ENCODE data around the gene NDUFV3. TPM values are rescaled to one million over a fixed set of nuclear protein-coding genes. Genes with fewer than 3 reads are reported as not detected.
A peak's percentile ranks its signal among the peaks of the same experiment; 100 is the strongest.

The NDUFV3 gene
- total and polyA plus RNA-seq, 2 experiments from 2014 or later = 51.5 to 71.2 TPM

GRCh38 chr21:42858185-42858847, 34.8 kb upstream of the NDUFV3 start:
- peaks cover 61% of the 10 kb centered on the region for H3F3A ChIP-seq (replicated peaks; ENCODE audit: low read depth)
- no peak overlapping the region for H3K4me3 ChIP-seq
- no peaks in the 10 kb centered on the region for H3K9me3 Mint-ChIP-seq
- H3K4me1 Mint-ChIP-seq = peaks cover 4% of the 10 kb centered on the region; the same call in 1 of the 3 replicates
- DNase-seq (ENCODE audit: low spot score) (no peak), ATAC-seq (no peak)
- no peaks in the 10 kb centered on the region for H3K27me3 ChIP-seq (ENCODE audit: insufficient read depth)
- peaks cover 59% of the 10 kb centered on the region for H3K79me2 ChIP-seq (replicated peaks; ENCODE audit: insufficient read depth)
- peaks cover 84% of the 10 kb centered on the region for H3K36me3 Mint-ChIP-seq (ENCODE audit: low read depth)
- peaks cover 17% of the 10 kb centered on the region for H3K27me3 Mint-ChIP-seq (ENCODE audit: insufficient read depth, low read depth, poor library complexity)
- H3K4me1 ChIP-seq (ENCODE audit: insufficient read depth) = no peaks in the 10 kb centered on the region
- peak overlapping the region; percentile 26; the same call in 1 of the 2 replicates for H3K27ac ChIP-seq (ENCODE audit: low read depth)
- H3K36me3 ChIP-seq (ENCODE audit: insufficient read depth) = peaks cover 53% of the 10 kb centered on the region
- no peak overlapping the region for H3K27ac Mint-ChIP-seq
- no peak overlapping the region for H2AFZ ChIP-seq
- no peak for TF ChIP-seq POLR2AphosphoS5 (IDR thresholded peaks at IDR 0.05; ENCODE audit: low read depth)
- TF ChIP-seq CTCF (conservative IDR thresholded peaks at IDR 0.05; ENCODE audit: low read depth in 2 of 2) = no peak
- TF ChIP-seq ZNF331 (CRISPR knock-in tag; IDR thresholded peaks at IDR 0.05; ENCODE audit: low read depth) = no peak
- TF ChIP-seq STAT1 (IDR thresholded peaks at IDR 0.05; ENCODE audit: unreplicated experiment) = no peak
- TF ChIP-seq EZH2 (IDR thresholded peaks at IDR 0.05; ENCODE audit: low read depth, unreplicated experiment) = no peak
- TF ChIP-seq CREB1 (CRISPR knock-in tag; IDR thresholded peaks at IDR 0.05; ENCODE audit: low read depth) = no peak
- TF ChIP-seq, protein P1, sequence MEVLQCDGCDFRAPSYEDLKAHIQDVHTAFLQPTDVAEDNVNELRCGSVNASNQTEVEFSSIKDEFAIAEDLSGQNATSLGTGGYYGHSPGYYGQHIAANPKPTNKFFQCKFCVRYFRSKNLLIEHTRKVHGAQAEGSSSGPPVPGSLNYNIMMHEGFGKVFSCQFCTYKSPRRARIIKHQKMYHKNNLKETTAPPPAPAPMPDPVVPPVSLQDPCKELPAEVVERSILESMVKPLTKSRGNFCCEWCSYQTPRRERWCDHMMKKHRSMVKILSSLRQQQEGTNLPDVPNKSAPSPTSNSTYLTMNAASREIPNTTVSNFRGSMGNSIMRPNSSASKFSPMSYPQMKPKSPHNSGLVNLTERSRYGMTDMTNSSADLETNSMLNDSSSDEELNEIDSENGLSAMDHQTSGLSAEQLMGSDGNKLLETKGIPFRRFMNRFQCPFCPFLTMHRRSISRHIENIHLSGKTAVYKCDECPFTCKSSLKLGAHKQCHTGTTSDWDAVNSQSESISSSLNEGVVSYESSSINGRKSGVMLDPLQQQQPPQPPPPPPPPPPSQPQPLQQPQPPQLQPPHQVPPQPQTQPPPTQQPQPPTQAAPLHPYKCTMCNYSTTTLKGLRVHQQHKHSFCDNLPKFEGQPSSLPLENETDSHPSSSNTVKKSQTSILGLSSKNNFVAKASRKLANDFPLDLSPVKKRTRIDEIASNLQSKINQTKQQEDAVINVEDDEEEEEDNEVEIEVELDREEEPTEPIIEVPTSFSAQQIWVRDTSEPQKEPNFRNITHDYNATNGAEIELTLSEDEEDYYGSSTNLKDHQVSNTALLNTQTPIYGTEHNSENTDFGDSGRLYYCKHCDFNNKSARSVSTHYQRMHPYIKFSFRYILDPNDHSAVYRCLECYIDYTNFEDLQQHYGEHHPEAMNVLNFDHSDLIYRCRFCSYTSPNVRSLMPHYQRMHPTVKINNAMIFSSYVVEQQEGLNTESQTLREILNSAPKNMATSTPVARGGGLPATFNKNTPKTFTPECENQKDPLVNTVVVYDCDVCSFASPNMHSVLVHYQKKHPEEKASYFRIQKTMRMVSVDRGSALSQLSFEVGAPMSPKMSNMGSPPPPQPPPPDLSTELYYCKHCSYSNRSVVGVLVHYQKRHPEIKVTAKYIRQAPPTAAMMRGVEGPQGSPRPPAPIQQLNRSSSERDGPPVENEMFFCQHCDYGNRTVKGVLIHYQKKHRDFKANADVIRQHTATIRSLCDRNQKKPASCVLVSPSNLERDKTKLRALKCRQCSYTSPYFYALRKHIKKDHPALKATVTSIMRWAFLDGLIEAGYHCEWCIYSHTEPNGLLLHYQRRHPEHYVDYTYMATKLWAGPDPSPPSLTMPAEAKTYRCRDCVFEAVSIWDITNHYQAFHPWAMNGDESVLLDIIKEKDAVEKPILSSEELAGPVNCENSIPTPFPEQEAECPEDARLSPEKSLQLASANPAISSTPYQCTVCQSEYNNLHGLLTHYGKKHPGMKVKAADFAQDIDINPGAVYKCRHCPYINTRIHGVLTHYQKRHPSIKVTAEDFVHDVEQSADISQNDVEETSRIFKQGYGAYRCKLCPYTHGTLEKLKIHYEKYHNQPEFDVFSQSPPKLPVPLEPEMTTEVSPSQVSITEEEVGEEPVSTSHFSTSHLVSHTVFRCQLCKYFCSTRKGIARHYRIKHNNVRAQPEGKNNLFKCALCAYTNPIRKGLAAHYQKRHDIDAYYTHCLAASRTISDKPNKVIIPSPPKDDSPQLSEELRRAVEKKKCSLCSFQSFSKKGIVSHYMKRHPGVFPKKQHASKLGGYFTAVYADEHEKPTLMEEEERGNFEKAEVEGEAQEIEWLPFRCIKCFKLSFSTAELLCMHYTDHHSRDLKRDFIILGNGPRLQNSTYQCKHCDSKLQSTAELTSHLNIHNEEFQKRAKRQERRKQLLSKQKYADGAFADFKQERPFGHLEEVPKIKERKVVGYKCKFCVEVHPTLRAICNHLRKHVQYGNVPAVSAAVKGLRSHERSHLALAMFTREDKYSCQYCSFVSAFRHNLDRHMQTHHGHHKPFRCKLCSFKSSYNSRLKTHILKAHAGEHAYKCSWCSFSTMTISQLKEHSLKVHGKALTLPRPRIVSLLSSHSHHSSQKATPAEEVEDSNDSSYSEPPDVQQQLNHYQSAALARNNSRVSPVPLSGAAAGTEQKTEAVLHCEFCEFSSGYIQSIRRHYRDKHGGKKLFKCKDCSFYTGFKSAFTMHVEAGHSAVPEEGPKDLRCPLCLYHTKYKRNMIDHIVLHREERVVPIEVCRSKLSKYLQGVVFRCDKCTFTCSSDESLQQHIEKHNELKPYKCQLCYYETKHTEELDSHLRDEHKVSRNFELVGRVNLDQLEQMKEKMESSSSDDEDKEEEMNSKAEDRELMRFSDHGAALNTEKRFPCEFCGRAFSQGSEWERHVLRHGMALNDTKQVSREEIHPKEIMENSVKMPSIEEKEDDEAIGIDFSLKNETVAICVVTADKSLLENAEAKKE (CRISPR knock-in tag; IDR thresholded peaks at IDR 0.05) = no peak
- TF ChIP-seq NANOG (IDR thresholded peaks at IDR 0.05; ENCODE audit: borderline replicate concordance) = no peak
- TF ChIP-seq, protein P2, sequence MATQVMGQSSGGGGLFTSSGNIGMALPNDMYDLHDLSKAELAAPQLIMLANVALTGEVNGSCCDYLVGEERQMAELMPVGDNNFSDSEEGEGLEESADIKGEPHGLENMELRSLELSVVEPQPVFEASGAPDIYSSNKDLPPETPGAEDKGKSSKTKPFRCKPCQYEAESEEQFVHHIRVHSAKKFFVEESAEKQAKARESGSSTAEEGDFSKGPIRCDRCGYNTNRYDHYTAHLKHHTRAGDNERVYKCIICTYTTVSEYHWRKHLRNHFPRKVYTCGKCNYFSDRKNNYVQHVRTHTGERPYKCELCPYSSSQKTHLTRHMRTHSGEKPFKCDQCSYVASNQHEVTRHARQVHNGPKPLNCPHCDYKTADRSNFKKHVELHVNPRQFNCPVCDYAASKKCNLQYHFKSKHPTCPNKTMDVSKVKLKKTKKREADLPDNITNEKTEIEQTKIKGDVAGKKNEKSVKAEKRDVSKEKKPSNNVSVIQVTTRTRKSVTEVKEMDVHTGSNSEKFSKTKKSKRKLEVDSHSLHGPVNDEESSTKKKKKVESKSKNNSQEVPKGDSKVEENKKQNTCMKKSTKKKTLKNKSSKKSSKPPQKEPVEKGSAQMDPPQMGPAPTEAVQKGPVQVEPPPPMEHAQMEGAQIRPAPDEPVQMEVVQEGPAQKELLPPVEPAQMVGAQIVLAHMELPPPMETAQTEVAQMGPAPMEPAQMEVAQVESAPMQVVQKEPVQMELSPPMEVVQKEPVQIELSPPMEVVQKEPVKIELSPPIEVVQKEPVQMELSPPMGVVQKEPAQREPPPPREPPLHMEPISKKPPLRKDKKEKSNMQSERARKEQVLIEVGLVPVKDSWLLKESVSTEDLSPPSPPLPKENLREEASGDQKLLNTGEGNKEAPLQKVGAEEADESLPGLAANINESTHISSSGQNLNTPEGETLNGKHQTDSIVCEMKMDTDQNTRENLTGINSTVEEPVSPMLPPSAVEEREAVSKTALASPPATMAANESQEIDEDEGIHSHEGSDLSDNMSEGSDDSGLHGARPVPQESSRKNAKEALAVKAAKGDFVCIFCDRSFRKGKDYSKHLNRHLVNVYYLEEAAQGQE (IDR thresholded peaks at IDR 0.05; ENCODE audit: unreplicated experiment) = no peak
- TF ChIP-seq EZH2phosphoT487 (IDR thresholded peaks at IDR 0.05; ENCODE audit: unreplicated experiment) = no peak
- no peak for TF ChIP-seq ETS1 (IDR thresholded peaks at IDR 0.05)
- TF ChIP-seq JUNB (IDR thresholded peaks at IDR 0.05; ENCODE audit: unreplicated experiment) = no peak
- no peak for TF ChIP-seq ZNF114 (CRISPR knock-in tag; IDR thresholded peaks at IDR 0.05)
- no peak overlapping the region for H3K4me3 Mint-ChIP-seq
- peaks cover 40% of the 10 kb centered on the region for H4K20me1 ChIP-seq (replicated peaks; ENCODE audit: insufficient read depth)
- no peak overlapping the region for H3K4me2 ChIP-seq
- no peaks in the 10 kb centered on the region for H3K9me2 ChIP-seq (ENCODE audit: insufficient read depth)

All from GM23338 (cell line).